GM18498 (cell line): Measurements from ENCODE around the gene SCARB1.
A peak's percentile ranks its signal among the peaks of the same experiment; 100 is the strongest.

Experiments used
- ATAC-seq: cut with Tn5 transposase; IDR thresholded peaks from one replicate; pipeline ENCODE4 v1.9.1; 2021; ENCODE audit warnings: mild to moderate bottlenecking, moderate library complexity; ENCODE audit not compliant: unreplicated experiment

Gene SCARB1

DNA sequence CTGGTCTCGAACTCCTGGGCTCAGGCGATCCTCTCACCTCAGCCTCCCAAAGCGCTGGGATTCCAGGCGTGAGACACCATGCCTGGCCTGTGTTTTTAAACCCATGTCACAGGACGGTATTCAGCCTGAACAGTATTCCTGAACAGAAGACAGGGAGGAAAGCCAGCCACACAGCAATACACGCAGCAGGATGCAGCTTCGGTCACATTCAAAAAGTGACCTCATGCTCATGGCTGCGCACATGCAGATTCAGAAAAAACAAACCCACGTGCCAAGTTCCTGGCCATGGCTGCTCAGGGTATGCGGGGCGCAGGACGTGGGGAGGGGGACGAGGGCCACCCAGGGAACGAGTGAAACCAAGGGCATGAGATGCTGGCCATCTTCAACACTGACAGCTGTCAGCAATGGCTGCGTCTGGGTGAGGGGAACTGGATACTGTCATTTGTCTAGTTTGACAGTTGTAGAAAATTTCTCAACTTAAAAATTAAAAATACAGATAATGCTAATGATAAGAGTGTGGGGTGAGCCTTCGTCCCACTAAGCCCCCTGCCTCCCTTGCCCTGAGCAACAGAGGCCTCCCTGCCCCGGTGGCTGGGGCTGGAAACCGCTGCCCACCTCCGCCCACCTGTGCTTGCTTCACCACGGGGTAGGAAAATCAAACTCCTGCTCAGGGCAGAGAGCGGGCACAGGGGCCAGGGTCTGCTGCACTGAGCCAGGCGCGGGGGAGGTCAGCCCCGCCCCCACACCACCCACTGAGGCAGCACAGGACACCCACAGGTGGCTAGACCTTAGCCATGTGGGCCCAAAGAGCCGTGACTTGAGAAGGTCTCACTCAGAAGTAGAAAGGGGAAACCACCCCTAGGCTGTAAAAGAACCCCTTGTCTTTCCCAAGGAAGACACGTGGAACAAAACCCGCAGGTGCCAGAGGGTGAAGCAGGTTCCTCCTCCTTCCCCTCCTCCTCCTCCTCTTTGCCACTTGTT, 84.2 kb downstream of the SCARB1 start:
- ATAC-seq: no peak

DNA sequence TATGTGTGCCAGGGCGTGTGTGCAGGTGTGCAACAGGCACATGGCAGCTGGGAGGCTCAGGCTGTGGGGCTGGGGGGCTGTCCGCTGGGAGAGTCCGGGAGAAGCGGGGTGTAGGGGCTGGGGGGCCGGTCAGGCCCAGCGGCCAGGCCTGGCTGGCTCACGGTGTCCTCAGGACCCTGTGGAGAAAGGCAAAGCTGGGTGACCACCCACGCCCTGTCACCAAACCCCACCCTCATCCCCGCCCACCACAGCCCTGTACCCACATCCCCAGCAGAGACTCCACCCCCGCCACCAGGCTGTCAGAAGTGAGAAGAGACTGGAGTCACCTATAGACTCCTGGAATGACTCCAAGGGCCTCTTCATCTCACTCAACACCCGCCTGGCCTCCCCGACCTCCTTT, 85.3 kb downstream of the SCARB1 start:
- ATAC-seq: no peak

DNA sequence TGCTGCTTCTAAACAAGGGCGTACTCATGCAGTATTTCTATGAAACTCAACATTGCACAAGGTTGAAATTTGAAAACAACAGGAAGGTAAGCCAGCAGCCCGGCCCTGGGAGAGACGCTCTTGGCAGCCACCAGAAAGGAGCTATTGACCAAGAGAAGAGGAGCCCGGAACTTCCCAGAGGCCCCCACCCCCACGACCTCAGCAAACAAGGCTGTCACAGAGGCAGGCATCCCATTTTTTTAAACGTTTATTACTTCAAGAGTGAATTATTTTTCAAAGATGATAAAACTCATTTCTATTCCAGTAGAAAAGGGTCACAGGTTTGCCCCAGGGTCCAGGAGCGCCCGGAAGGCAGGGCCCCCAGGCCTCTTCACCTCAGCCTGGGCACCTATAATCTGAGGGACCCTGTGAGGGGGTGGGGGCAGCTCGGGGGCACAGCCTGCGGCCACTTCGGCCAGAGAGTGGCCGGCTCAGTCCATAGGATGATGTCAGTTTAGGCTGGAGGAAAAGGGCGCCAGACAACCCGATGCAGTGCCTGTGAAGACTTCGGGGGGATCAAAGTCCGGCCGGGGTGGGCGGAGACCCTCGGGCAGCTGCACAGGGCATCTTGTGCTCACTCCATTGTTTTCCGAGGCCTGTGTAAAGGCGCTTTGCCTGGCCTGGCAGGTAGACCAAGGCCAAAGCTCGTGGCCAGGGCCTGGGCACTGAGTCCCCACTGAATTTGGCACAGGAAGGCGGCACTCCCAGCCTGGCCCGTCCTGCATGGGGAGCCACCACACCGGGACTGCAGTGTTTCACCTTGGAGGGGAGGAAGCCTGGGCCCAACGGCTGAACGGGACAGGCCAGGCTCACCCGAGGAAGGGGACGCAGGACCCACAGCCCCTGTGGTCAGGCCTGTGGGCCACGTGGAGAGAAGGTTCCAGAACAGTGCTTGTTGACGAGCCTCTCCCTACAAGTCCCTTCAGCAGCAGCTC, 86.0 kb downstream of the SCARB1 start:
- no peak for ATAC-seq

DNA sequence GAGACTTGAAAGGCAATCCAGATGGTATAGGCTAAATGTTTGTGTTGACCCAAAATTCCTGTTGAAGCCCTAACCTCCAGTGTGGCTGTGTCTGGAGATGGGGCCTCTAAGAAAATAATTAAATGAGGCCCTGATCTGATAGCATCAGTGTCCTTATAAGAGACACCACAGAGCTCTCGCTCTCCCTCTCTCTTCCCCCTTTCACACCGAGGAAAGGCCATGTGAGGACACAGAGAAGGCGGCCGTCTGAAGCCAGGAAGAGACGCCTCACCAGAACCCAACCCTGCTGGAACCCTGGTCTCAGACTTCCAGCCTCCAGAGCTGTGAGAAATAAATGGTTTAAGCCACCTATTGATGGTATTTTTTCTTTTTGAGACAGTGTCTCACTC, 87.5 kb downstream of the SCARB1 start:
- ATAC-seq: no peak

DNA sequence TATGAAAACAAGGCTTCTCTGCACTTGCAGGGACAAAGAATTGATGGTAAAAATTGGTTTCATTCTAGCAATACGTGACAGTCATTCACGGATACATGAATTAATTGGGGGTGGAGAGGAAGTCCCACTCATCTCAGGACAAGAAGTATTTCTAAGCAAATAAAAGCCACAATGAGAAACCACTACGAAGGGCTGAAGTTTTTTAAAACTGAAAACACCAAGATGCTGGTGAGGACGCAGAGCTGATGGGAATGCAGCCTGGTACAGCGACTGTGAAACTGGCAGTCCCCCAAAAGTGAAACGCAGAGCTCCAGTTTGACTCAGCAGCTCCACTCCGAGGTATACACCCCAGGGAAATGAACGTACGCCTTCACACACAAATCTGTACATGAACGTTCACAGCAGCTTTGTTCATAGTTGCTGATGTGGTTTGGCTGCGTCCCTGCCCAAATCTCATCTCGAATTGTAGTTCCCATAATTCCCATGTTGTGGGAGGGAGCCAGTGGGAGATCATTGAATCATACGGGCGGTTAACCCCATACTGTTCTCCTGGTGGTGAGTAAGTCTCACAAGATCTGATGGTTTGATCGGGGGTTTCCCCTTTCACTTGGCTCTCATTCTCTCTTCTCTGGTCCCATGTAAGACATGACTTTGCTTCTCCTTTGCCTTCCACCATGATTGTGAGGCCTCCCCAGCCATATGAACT, 89.0 kb downstream of the SCARB1 start:
- ATAC-seq: peak; percentile 83

DNA sequence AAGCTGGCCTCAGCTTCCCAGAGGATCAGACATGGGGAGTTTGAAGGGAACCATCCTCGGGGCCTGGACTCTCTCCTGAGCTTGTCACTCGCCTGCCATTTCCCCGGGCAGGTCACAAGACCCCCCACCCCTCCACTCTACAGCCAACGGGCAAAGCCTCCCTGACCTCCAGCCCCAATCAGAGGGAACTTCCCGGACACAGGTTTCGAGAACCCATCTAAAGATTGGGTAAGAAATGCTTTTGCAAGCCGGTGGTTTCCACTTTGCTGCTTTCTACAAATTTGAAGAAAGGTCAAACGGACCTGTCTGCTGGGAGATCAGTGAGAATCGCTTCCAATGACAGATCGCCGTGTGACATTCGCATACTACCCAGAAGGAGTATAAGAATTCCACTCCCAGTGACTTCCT, 89.6 kb downstream of the SCARB1 start:
- ATAC-seq: peak; percentile 41

DNA sequence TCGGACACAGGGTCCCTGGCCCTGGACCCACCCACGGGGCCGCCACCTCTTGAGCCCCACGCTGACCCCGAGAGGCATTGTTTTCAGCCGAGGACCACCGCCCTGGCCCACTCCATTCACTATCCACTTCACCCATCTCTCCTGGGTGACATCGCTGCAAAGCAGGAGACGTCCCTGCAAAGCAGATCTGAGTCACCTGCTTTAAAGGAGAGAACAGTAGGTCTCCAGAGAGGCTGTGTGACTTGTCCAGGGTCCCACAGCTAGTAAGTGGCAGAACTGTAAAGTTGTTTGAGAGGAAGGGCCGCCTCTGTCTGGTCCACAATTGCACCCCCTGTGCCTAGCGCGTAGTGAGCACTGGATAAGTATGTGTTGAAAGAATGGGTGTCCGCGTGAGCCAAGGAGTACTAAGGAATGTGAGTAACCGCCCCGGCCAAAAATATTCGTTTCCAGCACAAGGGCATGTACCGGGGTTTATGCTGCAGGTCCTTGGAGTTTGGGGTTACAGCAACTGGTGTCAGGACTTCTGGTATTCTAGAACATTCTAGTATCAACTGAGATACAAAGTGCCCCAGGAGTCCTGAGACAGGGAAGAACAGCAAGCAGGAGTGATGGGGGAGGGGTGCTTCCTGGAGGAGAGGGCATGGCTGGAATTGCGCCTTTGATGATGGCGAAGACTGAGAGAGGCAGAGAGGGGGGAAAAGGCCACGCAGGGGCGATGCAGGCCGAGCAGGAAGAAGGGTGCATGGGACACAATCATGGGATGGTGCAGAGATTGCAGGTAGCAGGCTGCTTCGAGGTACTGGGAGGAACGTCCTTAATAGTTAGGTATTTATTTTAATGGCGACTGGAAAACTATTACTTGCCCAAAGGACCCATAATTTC, 91.1 kb downstream of the SCARB1 start:
- no peak for ATAC-seq

DNA sequence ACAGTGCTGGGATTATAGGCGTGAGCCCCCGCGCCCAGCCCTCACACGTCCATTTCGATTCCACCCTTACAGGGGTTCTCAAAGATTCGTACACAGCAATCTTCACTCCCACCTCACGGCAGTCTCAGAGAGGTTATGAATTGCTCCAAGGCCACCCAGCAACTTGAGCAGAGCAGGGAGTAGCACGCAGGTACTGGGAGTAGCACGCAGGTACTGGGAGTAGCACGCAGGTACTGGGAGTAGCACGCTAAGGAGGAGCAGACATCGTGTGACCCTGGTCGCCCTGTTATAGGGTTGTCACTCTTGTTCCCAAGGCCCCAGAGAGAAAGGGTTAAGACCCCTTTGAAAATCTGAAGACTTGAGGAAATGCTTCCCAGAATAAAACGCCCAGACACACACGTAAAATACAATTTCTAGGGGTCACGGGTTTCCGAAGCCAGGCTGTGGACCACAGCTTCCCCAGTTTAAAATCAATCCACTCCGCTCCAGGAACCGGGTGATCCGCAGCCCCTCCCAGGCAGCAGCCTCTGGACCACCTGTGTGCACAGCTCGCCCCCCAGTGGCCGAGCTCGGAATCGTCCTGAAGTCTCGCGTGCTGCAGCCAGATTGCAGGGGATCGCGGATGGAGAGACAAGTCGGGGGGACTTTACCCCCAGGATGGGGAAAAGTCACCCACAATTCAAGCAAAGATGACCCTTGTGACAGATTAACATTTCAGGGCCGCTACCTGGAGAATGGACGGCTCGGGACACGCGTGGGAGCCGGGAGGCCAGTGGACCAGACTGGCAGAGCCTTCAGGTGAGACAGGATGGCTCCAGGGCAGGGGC, 92.0 kb downstream of the SCARB1 start:
- ATAC-seq: no peak

DNA sequence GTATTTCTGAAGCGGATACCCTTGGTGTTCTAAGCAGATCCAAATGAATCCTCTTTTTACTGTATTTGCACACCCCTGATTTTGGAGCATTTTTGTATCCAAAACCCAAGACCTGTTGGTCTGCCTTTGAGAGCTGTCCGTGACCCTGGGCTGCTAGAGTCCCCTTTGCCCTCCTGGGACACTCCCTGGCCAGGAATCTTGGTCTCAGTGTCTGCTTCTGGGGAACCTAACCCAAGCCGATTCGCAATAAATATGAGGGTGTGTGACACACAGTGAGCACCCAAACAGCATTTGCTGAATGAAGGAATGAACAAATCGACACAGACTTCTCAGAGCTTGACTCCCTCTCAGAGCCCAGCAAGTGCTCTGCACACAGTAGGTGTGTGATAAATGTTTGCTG, 92.9 kb downstream of the SCARB1 start:
- no peak for ATAC-seq

DNA sequence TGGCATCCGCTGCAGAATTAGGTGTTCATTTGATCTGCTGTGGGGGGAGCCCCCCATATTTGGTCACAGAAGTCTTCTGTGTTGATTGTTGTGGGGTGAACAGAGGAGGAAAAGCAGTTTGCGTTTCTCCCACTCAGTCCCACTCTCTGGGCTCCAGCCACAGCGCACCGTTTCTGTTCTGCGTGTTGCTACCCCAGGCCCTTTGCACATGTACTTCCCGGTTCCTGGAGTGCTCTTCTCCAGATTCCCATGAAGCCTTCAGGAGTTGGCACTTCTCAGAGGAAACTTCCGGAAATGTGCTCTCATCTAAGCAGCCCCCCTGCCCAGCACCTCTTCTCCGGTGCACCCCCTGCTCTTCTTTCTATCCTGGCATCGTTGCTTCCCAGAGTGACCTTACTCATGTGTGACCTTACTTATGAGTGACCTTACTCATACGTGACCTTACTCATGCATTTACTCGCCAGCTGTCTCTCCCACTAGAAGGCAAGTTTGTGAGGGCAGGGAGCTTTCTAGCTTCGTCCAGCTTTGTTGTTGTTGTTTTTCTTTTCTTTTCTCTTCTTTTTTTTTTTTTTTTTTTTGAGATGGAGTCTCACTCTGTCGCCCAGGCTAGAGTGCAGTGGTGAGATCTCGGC, 93.7 kb downstream of the SCARB1 start:
- ATAC-seq: no peak

DNA sequence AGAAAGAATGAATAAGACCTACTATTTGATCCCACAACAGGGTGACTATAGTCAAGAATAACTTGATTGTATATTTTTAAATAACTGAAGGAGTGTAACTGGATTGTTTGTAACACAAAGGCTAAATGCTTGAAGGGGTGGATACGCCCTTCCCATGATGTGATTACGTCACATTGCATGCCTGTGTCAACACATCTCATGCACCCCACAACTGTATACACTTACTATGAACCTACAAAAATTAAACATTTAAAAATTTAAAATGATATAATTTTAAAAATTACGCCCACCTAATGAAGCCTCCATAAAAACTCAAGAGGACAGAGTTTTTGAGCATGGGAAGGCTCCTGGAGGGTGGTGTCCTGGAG, 94.5 kb downstream of the SCARB1 start:
- ATAC-seq: no peak

DNA sequence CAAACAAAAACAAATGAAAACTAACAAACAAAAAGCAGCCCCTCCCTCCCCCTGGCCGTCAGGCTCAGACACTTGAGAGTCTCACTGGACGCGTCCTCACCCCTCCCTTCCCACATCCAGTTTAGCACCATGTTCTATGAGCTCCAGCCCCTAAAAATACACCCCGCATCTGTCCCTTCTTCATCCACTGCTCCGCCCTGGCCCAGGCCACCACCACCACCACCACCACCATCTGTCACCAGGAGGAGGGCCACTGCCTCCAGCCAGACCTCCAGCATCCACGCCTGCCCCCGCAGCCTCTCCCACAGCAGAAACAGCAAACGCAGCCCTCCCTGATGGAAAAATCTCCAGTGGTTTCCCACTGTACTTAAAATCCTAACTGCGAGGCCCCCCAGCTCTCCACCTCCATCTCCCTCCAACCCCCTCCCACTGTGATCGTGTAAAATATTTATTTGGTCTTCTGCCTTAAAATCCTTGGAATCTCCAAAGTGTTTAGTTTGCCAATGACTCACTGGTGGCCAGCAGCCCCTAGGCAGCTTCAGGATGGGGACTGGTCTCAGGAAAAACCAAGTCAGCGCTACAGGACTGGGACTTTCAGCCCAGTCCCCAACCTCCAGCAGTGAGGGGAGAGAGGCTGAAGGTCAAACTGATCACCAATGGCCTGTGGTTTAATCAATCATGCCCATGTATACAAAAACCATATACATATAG, 95.1 kb downstream of the SCARB1 start:
- ATAC-seq: no peak

DNA sequence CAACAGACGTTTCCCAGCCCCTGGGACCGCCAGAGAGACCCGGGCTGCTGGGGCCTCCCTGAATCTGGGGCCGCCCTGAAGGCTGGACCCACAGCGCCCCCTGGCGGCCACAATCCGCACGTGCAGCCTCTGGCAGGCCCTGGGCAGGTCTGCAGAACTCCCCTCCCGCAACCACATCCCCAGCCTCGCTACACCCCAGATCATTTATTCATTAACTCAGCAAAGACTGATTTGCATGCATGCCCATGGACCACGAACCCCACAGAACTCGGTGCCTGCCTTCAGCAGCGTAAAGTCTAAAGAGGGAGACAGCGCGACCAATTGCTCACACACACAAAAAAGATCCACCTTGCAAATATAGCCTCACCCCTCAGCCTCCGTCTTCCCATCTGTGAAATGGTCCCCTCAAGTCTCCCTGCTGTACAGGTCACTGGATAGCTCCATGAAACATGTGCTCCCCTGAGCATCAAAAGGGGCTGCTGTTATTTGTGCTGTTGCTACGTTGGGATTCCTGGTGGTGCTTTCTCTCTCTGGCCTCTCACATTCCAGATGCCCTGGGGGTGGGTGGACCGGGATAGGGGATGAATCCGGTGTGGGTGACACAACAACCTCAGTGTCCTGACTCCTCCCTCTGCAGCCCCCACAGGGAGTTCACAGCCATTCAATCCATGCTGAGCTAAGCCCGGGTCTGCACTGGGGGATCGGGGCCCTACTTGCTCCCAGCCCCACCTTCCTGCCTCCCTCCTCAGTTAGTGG, 96.4 kb downstream of the SCARB1 start:
- ATAC-seq: peak; percentile 63

DNA sequence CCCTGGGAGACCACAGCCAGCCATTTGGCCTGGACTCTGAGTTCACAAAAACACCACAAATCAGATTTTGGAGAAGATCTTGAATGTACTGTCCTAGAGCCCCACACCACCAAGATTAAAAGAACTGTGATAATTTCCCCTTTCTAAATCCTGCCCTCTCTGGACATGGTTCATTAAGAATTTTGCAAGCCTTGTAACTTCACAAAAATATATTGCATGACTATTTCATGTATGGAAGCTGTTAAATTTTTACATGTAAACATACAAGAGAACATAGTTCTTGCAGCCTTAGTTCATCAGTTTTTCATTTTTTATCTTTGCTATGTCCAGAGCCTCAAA, 97.0 kb downstream of the SCARB1 start:
- no peak for ATAC-seq

DNA sequence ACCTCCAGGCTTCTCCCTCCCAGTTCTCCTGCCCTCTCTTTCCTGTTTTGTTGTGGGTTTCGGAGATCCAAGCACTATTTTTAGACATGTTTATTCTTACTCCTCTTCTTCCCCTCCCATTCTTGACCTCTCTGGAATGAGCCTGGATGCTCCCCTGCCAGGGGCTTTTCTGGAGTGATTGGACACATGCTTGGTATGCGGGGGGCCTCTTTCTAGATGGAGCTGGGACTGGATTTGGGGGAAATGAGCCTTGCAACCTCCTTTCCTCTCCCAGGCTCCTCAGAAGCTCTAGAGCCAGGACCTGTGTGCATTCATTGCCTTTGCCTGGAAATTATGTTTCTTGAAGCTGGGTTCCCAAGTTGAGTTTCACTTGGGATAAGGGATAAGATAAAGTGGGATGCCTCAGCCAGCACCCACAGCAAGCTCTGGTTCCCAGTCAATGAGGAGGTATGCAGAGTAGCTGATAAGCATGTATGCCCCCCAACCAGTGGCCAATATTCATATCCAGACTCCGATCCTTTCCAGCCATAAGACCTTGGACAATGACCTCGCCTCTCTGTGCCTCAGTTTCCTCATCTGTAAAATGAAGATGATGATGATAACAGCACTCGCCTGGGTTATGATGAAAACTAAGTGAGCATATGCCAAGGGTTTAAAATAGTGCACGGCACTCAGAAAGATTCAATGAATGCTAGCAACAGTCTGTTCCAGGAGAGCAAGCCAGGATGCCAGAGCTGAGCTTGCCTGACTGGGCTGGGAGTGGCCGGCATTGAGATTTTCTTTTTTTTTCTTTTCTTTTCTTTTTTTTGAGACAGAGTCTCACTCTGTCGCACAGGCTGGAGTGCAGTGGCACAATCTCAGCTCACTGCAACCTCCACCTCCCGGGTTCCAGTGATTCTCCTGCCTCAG, 97.8 kb downstream of the SCARB1 start:
- ATAC-seq: no peak

DNA sequence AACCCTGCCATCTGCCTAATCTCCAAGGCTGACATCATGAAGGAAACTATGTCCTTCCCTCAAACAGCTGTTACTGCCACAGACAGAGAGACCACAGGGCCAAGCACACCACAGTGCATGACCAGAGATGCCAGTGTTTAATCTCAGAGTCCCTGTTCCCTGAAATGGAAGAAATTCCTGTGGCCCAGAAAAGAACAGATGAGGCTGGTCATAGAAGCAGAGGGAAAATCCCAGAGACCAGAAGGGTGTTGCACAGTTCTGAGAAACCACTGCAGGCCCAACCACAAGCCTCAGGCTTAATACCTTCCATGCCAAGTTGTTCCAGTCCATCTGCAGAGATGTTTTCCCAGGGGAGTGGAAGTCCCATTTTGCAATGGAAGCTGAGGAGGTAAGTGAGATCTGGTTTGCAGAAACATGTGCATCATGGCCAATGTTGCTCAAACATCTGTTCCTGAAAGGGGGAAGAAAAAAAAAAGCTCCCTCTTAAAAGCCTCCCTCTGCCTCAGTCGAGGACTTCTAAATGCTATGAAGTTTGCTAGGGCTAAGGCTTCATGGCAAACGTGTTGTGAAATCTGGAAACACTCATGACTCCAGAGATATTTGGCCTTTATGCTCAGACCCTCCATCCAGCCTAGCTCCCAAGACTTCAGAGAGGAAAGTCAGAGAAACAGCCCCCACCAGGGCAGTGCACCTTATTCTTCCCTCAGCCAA, 98.6 kb downstream of the SCARB1 start:
- no peak for ATAC-seq
